ENCODE measurements around the gene HEATR9. TPM values are rescaled to one million over a fixed set of nuclear protein-coding genes. Genes with fewer than 3 reads are reported as not detected.

Gene HEATR9
- total RNA-seq, 1 donor from 2014 or later = not detected

DNA sequence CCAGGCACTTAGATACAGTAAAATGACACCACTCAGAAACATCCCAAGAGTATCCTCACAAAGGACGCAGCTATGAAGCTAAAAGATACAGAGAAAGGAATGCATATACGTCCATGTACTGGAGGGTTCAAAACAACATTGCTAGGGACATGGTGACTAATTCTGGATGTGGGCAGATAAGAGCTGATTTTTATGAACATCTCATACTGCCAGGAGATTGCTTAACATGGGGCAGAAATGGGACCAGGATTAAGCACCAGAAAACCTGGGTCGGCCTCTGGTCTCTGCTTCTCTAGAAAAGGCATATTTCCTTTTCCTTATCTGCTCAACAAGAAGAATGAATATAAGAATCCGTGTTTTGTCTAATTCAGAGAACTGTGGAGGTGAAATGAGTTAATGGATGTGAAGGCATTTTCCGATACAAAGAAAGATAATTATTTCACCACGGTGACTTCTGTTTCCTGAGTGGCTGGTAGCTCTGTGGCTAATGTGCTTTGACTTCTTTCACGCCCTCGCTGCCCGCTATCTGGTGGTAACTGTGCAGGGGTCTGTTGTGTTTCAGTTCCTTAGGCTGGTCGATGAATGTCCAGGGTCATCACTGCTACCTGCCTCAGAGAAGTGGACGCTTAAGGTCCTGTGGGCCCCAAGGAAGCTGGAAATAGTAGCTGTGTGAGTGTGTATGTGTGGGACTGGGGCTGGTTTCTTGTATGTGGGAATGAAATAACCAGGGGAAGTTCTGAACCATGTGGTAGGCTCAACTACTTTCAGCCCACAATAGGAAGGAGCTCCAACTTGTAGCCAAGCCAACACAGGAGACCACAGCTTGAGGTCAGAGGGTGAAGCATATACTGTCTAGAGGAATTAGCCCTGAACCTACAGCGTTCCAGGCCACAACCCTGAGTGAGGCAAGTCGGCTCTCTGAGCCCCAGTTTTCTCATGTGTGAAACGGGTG is 27.2 kb upstream of the HEATR9 start:
- no peak for DNase-seq (ENCODE audit: low spot score)

DNA sequence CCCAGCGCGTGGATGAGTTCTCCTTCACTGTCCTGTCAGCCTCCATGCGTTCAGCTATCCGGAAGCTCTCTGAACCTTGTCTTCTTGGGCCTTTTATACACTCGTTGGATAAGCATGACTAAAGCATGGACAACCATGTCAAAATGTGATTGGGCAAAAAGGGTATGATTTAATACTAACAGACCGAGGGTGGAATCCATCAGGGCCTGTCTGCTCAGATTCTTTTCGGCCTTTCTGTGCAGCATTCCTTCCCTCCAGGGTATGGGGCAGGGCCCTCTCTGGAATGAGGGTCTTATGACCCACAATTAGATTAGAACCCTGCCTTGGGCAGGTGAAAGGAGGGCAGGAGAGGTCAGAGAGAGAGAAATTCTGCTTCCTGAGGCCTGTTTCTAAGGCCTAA is 25.5 kb upstream of the HEATR9 start:
- no peak for DNase-seq (ENCODE audit: low spot score)

DNA sequence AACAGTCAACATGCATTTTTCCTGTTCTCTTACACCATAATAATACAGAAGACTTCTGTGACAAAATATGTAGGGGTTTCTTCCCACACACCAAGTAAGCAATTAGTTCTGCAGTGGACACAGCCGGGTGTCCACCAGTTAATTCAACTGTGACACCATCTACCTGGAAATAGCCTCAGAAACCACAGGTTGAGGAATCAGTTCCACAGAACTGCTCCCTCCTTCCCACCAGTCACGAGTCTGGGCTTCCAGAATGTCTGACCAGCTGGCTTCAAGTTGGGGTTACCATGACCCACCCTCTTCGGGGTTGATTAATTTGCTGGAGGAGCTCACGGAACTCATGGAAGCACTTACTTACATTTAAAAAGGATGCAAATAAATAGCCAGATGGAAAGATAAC is 25.1 kb upstream of the HEATR9 start:
- DNase-seq (ENCODE audit: low spot score) = no peak

DNA sequence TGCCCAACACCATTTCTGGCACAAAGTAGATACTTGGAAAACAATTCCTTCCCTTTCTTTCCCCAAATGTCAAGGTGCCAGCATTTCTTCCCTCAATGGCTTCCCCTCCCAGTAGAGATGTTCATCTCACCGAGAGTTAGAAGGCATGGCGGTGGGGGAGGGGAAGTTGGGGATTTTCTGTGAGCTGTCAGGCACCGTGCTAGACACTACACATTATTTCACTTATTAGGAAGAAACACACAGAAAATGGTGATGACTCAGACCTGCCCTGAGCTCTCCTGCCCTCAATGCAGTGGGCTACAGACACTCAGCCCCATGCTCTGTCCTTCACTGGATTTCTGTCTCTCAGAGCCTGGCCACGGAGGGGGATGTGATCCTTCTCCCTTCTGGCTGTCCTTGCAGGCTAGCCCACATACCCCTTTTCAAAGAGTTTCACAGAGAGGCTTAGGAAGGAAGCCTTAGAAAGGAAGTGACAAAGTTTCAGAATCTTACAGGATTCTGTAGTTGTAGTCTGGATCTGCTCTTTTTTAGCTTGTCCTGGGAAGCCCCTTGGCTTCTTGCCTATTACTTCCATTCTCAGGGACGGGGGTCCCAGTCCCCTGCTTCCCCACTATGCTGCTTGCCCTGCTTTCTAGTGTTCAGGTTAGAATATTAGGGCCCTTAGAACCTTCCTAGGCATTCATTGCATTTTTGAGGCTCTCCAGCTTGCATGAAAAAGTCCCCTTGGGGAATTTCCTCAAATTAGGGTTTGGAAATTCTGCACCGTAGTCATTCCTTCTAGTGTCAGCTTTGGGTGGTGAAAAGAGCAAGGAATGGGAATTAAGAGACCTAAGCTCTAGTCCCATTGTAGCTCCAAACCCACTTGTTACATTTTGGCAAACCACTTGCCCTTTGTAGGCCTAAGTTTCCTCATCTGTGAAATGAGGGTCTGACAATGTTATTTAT is 23.7 kb upstream of the HEATR9 start:
- DNase-seq (ENCODE audit: low spot score) = no peak

DNA sequence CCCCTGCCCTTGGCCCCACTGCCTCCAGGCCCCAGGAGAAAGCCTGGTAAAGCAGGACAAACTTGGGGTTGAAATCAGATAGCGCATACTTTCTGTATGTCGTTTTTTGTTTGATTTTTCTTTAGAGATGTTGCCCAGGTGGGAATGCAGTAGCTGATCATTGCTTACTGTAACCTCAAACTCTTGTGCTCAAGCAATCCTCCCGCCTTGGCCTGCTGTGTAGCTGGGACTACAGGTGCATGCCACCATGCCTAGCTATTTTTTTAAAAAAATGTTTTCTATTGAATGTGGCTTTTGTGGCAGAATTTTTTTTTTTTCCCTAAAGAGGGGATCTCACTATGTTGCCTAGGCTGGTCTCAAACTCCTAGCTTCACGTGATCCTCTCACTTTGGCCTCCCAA is 22.6 kb upstream of the HEATR9 start:
- DNase-seq (ENCODE audit: low spot score) = no peak

DNA sequence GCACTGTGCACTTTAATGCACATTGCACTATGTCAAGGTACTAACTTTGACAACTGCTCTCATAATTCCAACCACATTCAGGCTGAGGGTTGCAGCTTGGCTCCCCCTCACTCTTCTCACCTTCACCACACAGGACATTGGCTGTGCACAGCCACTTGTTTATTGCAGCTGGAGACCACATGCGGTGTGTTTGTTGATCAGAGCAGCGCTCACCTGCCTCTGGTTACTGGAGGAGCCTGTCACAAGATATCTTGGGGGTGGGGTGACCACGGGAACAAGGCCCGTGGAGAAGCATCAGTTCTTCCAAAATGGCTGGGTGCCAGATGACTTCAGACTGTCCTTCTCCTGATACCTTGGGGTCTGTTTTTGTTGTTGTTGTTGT is 22.1 kb upstream of the HEATR9 start:
- DNase-seq (ENCODE audit: low spot score) = no peak

DNA sequence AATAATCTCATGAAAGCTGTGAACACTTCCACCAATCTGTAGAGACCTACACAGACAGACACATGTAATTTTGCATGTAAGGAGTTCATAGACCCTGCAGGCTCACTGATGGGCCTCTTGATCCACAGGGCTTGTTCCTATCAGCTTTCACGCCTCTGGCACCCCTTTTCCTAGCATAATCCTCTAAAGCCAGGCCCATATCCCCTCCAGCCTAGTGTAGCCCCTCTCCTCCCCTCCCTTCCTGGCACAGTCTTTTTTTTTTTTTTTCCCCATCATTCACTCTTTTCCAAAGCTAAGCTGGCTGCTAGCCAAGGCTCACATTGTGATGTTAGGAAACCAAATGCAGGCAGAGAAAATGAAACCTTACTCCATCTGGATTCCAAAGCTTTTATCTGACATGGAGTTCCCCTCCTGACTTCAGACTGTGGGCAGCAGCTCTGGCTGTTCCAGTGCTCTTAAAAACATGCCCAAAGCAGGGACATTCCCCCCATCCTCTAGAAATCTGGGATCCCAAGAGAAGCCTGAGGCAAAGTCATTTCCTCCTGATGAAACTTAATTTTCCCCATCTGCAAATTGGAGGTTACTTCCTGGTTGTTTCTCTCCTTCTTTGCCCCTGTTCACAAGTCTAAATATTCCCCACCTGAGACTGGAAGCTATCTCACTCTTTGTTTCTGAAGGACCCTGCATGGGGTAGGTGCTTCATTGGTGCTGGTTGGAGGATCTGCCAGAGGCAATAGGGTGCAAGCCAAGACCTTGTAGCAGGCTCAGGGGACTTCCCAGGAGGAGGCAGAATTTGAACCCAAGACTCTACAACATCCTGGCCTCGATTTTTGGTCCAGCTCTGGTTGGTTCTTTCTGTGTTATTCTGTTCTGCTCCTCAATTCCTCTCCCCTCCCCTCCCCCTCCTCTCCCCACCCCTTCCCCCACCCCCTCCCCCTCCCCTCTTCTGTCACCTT is 21.4 kb upstream of the HEATR9 start:
- DNase-seq (ENCODE audit: low spot score) = peak; percentile 92

DNA sequence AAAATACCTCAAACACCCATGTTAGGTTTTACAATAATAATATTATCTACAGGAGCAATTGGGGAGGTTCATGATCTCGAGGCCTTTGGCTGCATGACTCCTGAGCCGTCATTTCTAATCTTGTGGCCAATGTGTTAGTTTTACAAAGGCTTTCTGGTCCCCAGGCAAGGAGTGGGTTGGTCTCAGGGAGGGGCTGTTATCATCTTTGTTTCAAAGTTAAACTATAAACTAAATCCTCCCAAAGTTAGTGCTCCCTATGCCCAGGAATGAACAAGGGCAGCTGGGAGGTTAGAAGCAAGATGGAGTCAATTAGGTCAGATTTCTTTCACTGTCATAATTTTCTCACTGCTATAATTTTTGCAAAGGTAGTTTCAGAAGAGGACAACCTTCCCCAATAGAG is 20.6 kb upstream of the HEATR9 start:
- no peak for DNase-seq (ENCODE audit: low spot score)

DNA sequence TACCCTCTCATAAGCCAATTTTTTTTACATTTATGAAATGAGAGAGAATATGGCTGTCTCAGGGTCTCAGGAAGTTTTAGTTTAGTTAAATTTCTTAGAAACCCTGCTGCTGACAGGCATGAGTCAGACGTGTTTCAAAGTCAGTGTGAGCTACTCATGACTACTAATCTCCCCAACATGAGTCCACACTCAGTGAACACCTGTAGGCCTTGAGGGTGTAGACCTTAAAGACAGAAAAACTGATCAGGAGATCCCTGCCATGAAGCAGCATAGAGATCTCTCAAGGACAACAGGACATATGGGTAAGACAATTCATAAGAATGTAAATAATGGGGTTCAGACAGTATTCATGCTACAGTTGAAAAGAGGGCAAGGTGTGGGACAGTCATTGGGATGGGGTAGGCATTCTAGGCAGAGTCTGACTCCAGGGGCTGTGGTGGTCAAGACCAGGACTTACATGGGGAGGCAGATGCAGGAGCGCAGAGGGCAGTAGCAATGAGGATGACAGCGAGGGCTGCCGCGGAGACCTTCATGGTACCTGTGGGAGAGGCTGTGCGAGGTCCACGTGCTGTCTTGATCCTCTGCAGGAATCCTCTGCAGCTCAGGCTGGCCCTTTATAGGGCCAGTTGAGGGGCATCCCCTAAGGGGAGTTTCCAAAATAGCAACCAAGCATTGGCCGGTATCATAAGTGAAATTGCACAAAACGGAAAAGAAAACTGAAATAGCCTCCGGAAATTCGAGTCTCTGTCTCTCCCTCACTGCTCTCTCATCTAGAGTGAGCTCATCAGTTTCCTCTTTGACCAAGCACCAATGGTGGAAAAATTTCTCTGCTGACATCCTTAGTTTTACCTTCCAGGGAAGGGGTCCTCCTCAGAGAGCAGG is 11.3 kb upstream of the HEATR9 start, which contains the start of gene CCL5:
Gene CCL5 (minus strand): TSS at position 588 of the 882 bp plus-strand sequence.
- DNase-seq (ENCODE audit: low spot score) = no peak

DNA sequence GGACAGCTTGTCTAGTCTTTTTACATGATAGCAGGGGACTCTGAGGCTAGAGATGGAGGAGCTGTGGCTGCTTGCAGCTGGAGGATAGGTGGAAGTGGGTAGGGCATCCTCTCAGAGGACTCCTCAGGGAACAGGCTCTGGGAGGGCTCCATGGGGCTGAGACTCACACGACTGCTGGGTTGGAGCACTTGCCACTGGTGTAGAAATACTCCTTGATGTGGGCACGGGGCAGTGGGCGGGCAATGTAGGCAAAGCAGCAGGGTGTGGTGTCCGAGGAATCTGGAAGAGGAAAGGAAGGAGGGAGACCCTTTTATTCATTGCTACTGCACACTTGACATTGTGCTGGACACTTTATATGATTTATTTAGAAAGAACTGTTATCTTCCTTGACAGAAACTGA is 9.7 kb upstream of the HEATR9 start:
- DNase-seq (ENCODE audit: low spot score) = no peak

DNA sequence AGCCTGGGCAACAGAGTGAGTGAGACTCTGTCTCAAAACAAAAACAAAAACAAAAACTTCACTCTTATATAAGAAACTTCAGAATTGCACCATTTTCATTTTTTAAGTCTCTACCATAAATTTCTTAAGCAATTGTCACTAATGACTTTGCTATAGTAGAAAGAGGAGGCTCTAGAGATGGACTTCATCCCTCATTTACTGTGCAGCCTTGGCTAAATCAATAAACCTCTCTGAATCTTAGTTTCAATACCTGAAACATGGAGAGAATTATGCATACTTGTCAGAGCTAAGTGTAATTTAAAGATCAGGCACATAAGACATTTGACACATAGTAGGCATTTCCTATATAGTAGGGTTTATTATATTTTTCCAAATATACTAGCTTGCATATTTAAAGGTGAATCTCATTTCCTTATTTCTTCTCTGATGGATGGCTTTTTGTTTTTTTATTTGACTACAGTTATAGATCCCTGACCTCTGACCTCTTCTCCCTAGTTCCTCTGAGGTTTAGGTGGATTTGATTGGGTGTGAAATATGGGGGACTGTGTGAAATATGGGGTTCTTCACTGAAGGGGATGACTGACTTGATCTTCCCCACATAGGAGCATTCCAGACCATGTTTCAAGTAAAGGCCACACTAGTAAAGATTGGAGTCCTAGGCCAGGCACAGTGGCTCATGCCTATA is 8.8 kb upstream of the HEATR9 start:
- no peak for DNase-seq (ENCODE audit: low spot score)

DNA sequence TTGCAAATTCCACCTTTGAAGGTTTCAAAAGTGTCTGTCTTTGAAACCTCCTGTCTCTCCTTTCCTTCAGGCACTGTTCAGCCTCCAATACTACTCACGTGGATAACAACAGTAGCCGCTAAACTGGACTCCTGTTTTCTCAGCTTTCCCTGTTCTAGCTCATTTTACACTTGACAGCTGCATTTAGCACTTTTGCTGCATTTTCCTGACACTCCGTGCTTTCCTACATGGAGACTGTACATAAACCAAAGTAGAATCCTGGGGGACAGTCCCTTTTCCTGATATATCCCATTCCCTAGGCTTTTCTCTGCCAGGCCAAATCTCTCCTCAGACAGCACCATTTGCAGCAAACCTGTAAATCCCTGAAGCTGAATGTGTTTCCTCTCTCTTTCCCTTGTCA is 7.8 kb upstream of the HEATR9 start:
- DNase-seq (ENCODE audit: low spot score) = no peak

DNA sequence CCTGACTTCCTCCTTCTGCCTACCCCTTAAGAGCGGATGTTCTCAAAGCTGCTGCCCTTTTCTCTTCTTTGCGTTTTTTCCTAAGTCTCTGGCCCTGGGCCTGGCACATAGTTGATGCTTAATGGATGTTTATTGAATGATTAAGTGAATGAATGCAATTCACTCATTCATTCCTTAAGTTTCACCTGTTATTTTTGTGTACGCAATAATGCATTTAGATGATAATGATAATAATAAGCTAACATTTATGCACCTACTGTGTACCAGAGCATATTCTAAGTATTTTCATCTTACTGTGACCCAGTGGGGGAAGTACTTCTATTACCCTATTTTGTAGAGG is 7.1 kb upstream of the HEATR9 start:
- DNase-seq (ENCODE audit: low spot score) = no peak

DNA sequence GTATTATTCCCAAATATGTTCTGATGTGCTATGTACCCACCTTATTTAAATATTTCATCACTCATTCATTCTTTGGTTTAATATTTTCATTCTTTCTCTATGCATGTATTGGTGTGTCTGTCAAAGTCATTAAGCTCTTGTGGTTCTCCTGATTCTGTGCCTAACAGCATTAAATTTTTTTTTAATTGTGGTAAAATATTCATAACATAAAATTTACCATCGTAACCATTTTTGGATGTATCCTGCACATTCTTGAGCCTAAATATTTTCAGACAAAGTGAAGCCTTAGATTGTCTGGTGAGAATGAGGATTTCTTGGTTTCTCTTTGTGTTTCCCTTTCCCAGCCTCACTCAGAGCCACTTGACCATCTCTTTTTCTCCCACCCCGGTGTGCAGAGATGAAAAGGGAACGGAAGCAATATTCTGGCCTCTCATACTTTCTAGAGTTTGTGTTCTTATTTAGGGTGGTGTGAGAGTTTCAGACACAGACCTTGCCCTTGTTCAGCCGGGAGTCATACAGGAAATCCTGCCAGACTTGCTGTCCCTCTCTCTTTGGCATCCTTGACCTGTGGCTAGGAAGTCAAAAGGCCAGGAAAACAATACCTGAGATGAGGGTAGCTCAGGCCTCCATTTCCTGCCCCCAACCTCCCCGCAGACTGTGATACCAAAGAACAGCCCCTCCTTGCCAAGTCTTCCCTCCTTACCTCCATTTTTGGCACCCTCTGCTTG is 6.5 kb upstream of the HEATR9 start:
- no peak for DNase-seq (ENCODE audit: low spot score)

DNA sequence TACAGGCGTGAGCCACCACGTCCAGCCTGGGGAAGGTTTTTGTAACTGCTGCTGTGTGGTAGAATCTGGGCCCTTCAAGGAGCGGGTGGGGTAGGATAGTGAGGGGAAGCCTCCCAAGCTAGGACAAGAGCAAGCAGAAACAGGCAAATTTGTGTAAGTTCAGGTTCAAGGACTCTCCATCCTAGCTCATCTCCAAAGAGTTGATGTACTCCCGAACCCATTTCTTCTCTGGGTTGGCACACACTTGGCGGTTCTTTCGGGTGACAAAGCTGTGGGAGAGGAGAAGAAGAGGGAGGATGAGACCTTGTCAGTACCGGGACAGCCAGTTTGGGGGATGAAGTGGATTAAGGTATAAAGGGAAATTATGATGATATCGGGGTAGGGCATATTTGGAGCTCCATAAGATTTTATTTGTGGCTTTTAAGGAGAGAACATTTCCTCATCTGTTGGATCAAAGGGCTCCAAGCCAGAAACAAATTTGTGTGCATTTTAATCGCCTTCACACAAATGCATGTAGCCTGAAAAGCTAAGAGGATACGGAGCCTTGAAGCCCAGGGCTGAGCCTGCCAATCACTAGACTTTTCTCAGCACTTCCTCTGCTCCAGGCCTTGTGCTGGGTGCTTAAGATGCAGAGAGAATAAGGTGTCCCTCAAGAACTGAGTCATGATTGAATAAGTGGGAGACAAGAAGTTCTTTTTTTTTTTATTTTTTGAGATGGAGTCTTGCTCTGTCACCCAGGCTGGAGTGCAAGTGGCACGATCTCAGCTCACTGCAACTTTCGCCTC is 3.7 kb upstream of the HEATR9 start:
- no peak for DNase-seq (ENCODE audit: low spot score)

DNA sequence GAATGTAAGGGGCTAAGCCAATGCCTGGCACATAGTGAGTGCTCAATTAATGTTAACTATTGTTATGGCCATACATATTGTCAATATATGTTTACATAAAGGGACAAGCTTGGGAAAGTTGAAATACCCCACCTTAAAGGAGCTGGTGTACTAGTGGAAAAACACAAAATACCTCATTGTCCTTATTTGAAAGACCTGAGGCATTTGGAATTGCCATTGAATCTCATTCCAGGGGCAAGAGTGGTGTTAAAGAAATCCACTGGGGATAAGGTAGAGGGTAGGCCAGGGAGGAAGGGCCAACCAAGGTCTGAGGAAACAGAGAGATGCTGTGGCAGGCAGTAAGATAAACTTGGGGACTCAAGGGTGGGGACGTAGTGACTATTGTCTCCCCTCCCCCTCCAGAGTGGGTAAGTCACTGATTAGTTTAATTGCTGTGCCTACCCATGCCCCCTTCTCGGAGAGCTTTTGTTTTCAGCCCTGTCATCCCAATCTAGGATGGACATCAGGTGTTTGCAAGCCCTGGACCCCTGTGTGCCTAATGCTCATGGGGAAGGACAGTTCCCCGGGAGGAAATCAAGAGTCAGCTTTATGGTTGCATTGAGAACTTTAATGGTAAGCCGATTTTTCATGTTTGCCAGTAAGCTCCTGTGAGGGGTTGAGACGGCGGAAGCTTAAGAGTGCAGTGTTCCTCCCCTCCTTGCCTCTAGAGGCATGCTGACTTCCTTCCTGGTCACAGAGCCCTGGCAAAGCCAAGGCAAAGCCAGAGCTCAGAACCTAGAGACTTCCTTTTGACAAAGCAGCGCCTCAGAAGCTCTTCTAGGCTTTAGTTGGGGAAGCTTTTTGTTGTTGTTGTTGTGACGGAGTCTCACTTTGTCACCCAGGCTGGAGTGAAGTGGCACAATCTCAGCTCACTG is 2.5 kb upstream of the HEATR9 start:
- no peak for DNase-seq (ENCODE audit: low spot score)

DNA sequence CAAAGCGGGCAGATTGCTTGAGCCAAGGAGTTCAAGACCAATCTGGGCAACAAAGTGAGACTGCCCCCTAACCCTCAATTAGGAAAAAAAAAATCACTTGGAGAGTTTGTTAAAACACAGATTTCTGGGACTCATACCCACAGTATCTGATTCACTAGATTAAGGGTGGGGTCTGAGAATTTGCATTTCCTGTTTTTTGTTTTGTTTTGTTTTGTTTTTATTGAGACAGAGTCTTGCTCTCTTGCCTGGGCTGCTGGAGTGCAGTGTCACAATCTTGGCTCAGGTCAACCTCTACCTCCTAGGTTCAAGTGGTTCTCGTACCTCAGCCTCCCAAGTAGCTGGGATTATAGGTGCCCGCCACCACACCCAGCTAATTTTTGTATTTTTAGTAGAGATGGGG is 1.1 kb downstream of the HEATR9 start:
- DNase-seq (ENCODE audit: low spot score) = no peak
